ENCODE data around the gene C1orf116. TPM values are rescaled to one million over a fixed set of nuclear protein-coding genes. Genes with fewer than 3 reads are reported as not detected.

The C1orf116 gene
- total RNA-seq, 1 donor from 2014 or later, result 31.9 TPM

DNA sequence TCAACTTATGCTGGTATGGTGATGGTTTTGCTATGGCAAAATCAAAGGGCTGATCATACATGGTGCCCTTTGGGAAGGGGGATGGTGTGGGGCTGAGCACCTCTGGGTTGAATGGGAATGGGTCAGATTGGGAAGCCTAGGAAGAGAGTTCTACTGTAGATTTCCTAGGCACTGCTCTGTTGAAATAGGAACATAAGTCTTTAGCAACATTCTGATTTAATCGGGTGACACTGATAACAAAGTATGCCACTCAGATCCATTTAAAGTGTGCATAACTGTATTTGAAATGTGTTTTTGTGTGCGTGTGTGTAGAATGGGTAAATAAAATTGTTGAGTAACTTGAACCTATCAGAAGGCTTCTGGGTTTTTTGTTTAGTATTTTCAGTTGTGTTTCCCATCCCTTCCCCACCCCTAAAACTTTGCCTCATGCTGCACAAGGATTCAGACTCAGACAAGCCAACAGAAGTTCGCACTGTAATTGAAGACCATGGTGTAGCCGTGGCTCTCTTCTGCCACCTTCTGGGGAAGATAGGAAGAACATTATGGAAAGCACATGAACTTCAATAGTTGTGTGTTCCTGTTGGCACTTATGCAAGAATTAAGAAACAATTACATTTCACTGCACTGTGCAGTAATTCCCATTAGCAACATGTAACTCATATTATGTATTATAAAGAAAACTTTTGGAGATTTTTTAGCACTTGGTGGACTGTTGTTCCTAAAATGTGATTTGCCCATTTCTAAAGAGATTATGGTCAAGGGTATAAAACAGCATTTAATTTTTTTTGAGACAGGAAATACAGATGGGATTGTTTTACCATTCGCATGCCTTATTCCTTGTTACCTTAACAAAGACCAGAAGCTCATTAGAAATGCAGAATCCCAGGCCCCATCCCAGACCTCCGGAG is 45.2 kb upstream of the C1orf116 start:
- no peaks in the 10 kb centered on the region for H3K36me3 Mint-ChIP-seq (ENCODE audit: insufficient read depth)
- peaks cover 4% of the 10 kb centered on the region for H3K4me1 Mint-ChIP-seq (ENCODE audit: low read depth)
- no peak overlapping the region for H3K27ac Mint-ChIP-seq
- H3K4me3 Mint-ChIP-seq (ENCODE audit: low read depth), result no peak overlapping the region
- DNase-seq (ENCODE audit: low spot score, unreplicated experiment), result peak; percentile 38
- TF ChIP-seq CTCF (IDR thresholded peaks at IDR 0.05; ENCODE audit: unreplicated experiment), result peak; percentile 92
- H3K9me3 Mint-ChIP-seq (ENCODE audit: low read depth), result no peaks in the 10 kb centered on the region
- H3K27me3 Mint-ChIP-seq, result no peaks in the 10 kb centered on the region

DNA sequence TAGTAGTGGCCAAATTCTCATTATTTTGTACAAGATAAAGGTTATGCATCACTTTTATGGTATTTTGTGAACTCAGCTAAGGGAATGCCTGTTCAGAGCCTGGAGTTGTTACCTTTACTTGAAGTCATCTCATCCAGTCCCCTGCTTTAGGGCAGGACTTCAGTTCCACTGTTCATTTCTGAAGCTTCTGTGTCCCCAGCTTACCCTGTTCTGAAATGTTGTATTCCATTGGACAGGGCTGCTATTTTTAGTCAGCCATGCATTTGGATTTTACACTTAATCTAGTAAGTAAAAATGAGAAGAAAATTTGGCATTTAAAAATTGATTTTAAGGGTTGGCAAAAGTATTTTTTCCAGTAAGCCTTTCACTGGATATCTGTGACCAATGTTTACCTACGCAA is 44.5 kb upstream of the C1orf116 start:
- Mint-ChIP-seq H3K4me3 (ENCODE audit: low read depth) (no peak overlapping the region), H3K27me3 (no peaks in the 10 kb centered on the region)

DNA sequence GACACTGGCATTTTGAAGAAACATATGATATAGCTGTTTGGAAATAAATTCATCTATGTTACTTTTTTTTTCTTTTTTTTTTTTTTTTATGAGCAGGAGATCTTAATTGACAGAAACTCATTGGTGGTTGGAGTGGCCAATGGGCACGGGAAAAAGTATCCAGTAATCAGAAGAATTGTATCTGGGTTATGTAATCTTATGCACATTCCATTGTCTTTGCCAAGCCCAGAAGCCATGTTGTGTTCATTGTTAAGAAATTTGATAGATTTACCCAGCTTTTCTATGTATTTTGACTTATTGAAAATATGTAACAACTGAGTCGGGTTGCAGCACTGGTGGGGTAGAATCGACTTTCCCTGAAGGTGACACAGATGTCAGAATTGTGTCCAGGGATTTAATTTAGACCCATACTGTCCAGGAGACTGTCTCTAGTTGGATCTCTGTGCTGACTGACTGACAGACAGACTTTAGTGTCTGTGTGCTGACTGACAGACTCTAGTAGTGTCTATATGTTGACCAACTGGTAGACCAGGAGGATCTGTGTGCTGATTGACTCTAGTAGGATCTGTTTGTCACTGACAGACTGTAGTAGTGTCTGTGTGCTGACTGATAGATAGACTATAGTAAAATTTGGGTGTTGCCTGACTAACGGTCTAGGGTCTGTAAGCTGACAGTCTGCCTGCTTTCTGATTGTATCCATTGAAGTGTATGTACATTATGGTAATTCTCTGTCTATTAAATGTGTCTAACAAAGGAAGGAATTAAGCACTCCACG is 43.8 kb upstream of the C1orf116 start:
- Mint-ChIP-seq H3K9me3 (ENCODE audit: low read depth) (no peaks in the 10 kb centered on the region), H3K27ac (no peak overlapping the region), H3K27me3 (no peaks in the 10 kb centered on the region), H3K4me3 (ENCODE audit: low read depth) (no peak overlapping the region), H3K36me3 (ENCODE audit: insufficient read depth) (no peaks in the 10 kb centered on the region), H3K4me1 (ENCODE audit: low read depth) (peaks cover 3% of the 10 kb centered on the region)
- no peak for DNase-seq (ENCODE audit: low spot score, unreplicated experiment)
- TF ChIP-seq CTCF (IDR thresholded peaks at IDR 0.05; ENCODE audit: unreplicated experiment), result no peak

More for the DNA sequence above, 44.5 kb upstream of the C1orf116 start:
- DNase-seq (ENCODE audit: low spot score, unreplicated experiment), result no peak
- Mint-ChIP-seq H3K36me3 (ENCODE audit: insufficient read depth) (no peaks in the 10 kb centered on the region), H3K27ac (no peak overlapping the region), H3K9me3 (ENCODE audit: low read depth) (no peaks in the 10 kb centered on the region), H3K4me1 (ENCODE audit: low read depth) (peaks cover 4% of the 10 kb centered on the region)
- TF ChIP-seq CTCF (IDR thresholded peaks at IDR 0.05; ENCODE audit: unreplicated experiment), result no peak

DNA sequence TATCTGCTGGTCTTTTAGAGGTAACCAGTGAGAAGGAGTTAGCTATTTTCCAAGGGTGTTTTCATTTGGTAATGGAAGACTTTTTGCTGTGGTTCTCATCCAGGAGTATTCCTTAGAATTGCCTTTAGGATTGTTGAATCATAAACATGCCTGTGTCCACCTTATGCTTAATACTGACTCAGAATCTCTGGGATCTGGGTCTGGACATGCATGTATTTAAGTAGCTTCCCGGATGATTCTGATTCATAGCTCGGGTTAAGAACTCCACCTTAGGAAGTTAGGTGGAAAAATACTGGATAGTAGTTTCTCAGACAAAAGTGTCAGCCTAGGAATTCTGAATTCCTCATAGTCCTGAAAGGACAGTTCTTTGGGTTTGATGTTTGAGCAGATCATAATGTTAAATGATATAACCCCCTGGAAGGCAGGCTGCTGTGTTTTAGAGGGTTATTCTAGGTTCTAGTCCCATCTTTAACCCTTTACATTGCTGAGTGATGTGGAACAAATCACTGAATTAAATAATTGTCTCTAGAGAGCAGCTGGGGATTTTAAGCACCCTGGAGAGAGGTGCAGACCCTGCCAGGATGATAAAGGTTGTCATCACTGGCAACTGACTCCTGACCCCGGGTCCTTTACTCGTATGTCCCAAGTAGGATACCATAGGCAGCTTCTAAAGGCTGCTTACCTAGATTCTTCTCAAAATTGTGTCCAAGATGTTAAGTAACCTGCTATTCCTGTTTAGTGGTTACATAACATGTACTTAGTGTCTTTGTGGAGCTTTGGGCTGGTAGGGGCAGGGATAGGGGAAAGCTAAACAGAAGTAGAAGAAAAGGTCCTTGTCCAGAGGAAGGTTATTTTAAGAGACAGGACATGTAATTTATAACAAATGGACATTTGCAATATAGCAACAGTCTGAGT is 41.6 kb upstream of the C1orf116 start:
- Mint-ChIP-seq H3K4me1 (ENCODE audit: low read depth) (no peaks in the 10 kb centered on the region), H3K27ac (no peak overlapping the region), H3K9me3 (ENCODE audit: low read depth) (no peaks in the 10 kb centered on the region), H3K27me3 (no peaks in the 10 kb centered on the region), H3K4me3 (ENCODE audit: low read depth) (no peak overlapping the region), H3K36me3 (ENCODE audit: insufficient read depth) (peaks cover 2% of the 10 kb centered on the region)
- DNase-seq (ENCODE audit: low spot score, unreplicated experiment), result no peak
- TF ChIP-seq CTCF (IDR thresholded peaks at IDR 0.05; ENCODE audit: unreplicated experiment), result no peak

Data from progenitor cell of endocrine pancreas (in vitro differentiated cells).